ENCODE results near the gene KRT4. TPM values are rescaled to one million over a fixed set of nuclear protein-coding genes. Genes with fewer than 3 reads are reported as not detected.

KRT4 gene
- total and polyA plus RNA-seq, 2 experiments from 2014 or later: not detected

GRCh38 chr12:52767427-52767826, 46.5 kb downstream of the KRT4 start:
- H3K27ac ChIP-seq: no peak overlapping the region
- DNase-seq (ENCODE audit: low read depth in 1 of 2, low spot score in 1 of 2): no peak

DNA sequence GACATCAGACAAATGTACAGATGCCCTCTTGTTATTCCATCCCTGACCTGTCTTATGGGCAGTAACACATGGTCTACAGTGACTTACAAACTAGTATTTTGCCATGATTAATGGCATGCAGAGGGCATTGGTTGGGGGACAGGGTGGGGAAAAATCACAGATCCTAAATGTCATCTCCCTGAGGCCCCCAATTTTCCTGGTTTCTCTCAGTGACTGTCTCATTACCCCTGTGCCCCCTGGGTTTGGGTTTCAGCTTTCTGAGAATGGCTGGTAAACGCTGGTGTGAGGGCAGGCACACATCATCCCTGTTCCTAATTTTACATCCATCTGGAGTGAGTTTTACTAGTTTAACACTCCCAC, 46.9 kb downstream of the KRT4 start:
- DNase-seq (ENCODE audit: low read depth in 1 of 2, low spot score in 1 of 2): no peak
- H3K4me3 ChIP-seq: no peak overlapping the region
- no peaks in the 10 kb centered on the region for H3K4me1 ChIP-seq (ENCODE audit: low read depth)
- no peaks in the 10 kb centered on the region for H3K9me3 ChIP-seq (ENCODE audit: low read depth)
- H3K36me3 ChIP-seq: no peaks in the 10 kb centered on the region
- TF ChIP-seq, protein P1, sequence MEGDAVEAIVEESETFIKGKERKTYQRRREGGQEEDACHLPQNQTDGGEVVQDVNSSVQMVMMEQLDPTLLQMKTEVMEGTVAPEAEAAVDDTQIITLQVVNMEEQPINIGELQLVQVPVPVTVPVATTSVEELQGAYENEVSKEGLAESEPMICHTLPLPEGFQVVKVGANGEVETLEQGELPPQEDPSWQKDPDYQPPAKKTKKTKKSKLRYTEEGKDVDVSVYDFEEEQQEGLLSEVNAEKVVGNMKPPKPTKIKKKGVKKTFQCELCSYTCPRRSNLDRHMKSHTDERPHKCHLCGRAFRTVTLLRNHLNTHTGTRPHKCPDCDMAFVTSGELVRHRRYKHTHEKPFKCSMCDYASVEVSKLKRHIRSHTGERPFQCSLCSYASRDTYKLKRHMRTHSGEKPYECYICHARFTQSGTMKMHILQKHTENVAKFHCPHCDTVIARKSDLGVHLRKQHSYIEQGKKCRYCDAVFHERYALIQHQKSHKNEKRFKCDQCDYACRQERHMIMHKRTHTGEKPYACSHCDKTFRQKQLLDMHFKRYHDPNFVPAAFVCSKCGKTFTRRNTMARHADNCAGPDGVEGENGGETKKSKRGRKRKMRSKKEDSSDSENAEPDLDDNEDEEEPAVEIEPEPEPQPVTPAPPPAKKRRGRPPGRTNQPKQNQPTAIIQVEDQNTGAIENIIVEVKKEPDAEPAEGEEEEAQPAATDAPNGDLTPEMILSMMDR (IDR thresholded peaks at IDR 0.05; ENCODE audit: low read depth, low read length): no peak
- H3K27me3 ChIP-seq: peaks cover under 1% of the 10 kb centered on the region
- H3K27ac ChIP-seq: no peak overlapping the region

More at GRCh38 chr12:52767427-52767826, 46.5 kb downstream of the KRT4 start:
- Histone ChIP-seq H3K4me1 (ENCODE audit: low read depth) (no peaks in the 10 kb centered on the region), H3K36me3 (no peaks in the 10 kb centered on the region), H3K27me3 (peaks cover 5% of the 10 kb centered on the region), H3K9me3 (ENCODE audit: low read depth) (no peaks in the 10 kb centered on the region), H3K4me3 (no peak overlapping the region)
- TF ChIP-seq, protein P1 (IDR thresholded peaks at IDR 0.05; ENCODE audit: low read depth, low read length): no peak

- Histone ChIP-seq H3K9me3 (ENCODE audit: low read depth) (no peaks in the 10 kb centered on the region), H3K4me3 (no peak overlapping the region), H3K36me3 (no peaks in the 10 kb centered on the region), H3K27ac (no peak overlapping the region), H3K27me3 (no peaks in the 10 kb centered on the region), H3K4me1 (ENCODE audit: low read depth) (no peaks in the 10 kb centered on the region)
- no peak for DNase-seq (ENCODE audit: low read depth in 1 of 2, low spot score in 1 of 2)
- TF ChIP-seq, protein P1 (IDR thresholded peaks at IDR 0.05; ENCODE audit: low read depth, low read length): no peak
These were observed 47.4 kb downstream of the KRT4 start for GRCh38 chr12:52766351-52767019.

- no peaks in the 10 kb centered on the region for H3K4me1 ChIP-seq (ENCODE audit: low read depth)
- H3K4me3 ChIP-seq: no peak overlapping the region
- no peaks in the 10 kb centered on the region for H3K9me3 ChIP-seq (ENCODE audit: low read depth)
- H3K36me3 ChIP-seq: no peaks in the 10 kb centered on the region
- no peak for DNase-seq (ENCODE audit: low read depth in 1 of 2, low spot score in 1 of 2)
- H3K27me3 ChIP-seq: no peaks in the 10 kb centered on the region
- no peak overlapping the region for H3K27ac ChIP-seq
- TF ChIP-seq, protein P1 (IDR thresholded peaks at IDR 0.05; ENCODE audit: low read depth, low read length): no peak
These were observed 48.2 kb downstream of the KRT4 start for GRCh38 chr12:52765702-52766101.

GRCh38 chr12:52763991-52764390, 49.9 kb downstream of the KRT4 start:
- no peak overlapping the region for H3K4me3 ChIP-seq
- no peaks in the 10 kb centered on the region for H3K27me3 ChIP-seq
- H3K4me1 ChIP-seq (ENCODE audit: low read depth): no peaks in the 10 kb centered on the region
- H3K9me3 ChIP-seq (ENCODE audit: low read depth): no peaks in the 10 kb centered on the region
- DNase-seq (ENCODE audit: low read depth in 1 of 2, low spot score in 1 of 2): no peak
- H3K27ac ChIP-seq: no peak overlapping the region
- no peaks in the 10 kb centered on the region for H3K36me3 ChIP-seq
- TF ChIP-seq, protein P1 (IDR thresholded peaks at IDR 0.05; ENCODE audit: low read depth, low read length): no peak
